GM12878 (cell line): Measurements from ENCODE around the gene TSPYL2. TPM values are rescaled to one million over a fixed set of nuclear protein-coding genes. Genes with fewer than 3 reads are reported as not detected.
A peak's percentile ranks its signal among the peaks of the same experiment; 100 is the strongest.

Source experiments
- ATAC-seq: fragments of 200-7000 bp; cut with Tn5 transposase; 3 replicates; pipeline ENCODE4 v1.9.1; 2020; ENCODE audit warnings: mild to moderate bottlenecking, moderate library complexity
- BruUV-seq: library from RNA; stranded (reverse); fragments of 400-500 nt; replicated peaks from 2 replicates; lab custom pipeline; 2021; lab: Mats Ljungman, UMichigan
- CTCF ChIA-PET: fragments of 300-600 bp; sonication (Branson Sonifier 250); formaldehyde crosslinking; extraction: SDS; loops from one replicate; lab custom pipeline; 2021; ENCODE audit warnings: inconsistent platforms; lab: Yijun Ruan, JAX
- POLR2A ChIA-PET: fragments of 350-600 bp; formaldehyde crosslinking; extraction: SDS; loops from one replicate; lab custom pipeline; 2021; ENCODE audit warnings: inconsistent platforms; lab: Charles Lee
- RAD21 ChIA-PET: fragments of 300-600 bp; sonication (Branson Sonifier 250); formaldehyde crosslinking; loops from one replicate; lab custom pipeline; 2023; ENCODE audit warnings: antibody characterized with exemption; ENCODE audit not compliant: unreplicated experiment; lab: Charles Lee
- SMC1A ChIA-PET: fragments of 300-600 bp; sonication (Branson Sonifier 250); formaldehyde crosslinking; loops from one replicate; lab custom pipeline; 2023; ENCODE audit not compliant: unreplicated experiment, uncharacterized antibody; lab: Charles Lee
- DNase-seq: peaks from one replicate; pipeline ENCODE4 v3.0.0-alpha.2; 2011; ENCODE audit warnings: low read depth, low spot score
- FAIRE-seq: peaks from 3 replicates; lab custom pipeline; 2011; peaks lifted over from hg19 to GRCh38; lab: Jason Lieb, UNC
- H2AFZ ChIP-seq: 2 replicates; pipeline ENCODE4 v1.6.0; 2011; ENCODE audit warnings: low read depth, low read length, control low read depth; ENCODE audit not compliant: control insufficient read depth
- H3K27ac ChIP-seq: 2 replicates; pipeline ENCODE4 v1.5.1; 2011; ENCODE audit warnings: control low read depth; ENCODE audit not compliant: control insufficient read depth, insufficient read depth
- H3K27me3 ChIP-seq, 2 experiments: replicated peaks in 1 of 2; 2 replicates each; pipeline versions ENCODE4 v1.6.0 to v1.6.1; 2011; ENCODE audit warnings: low read length in 1 of 2; ENCODE audit not compliant: control insufficient read depth in 2 of 2, insufficient read depth in 2 of 2
- H3K36me3 ChIP-seq, 2 experiments: 2 replicates each; pipeline ENCODE4 v1.5.1; 2011; ENCODE audit warnings: low read length in 1 of 2; ENCODE audit not compliant: control insufficient read depth in 2 of 2, insufficient read depth in 2 of 2
- H3K4me1 ChIP-seq: 2 replicates; pipeline ENCODE4 v1.6.1; 2011; ENCODE audit warnings: mild to moderate bottlenecking, low read length, moderate library complexity, mixed read lengths; ENCODE audit not compliant: control insufficient read depth, insufficient read depth
- H3K4me2 ChIP-seq: 2 replicates; pipeline ENCODE4 v1.6.0; 2011; ENCODE audit warnings: control low read depth; ENCODE audit not compliant: control insufficient read depth, insufficient read depth
- H3K4me3 ChIP-seq: fragments of 200-600 bp; sonication (generic); 2 replicates; pipeline ENCODE4 v1.5.1; 2016
- H3K79me2 ChIP-seq: 2 replicates; pipeline ENCODE4 v1.6.0; 2011; ENCODE audit warnings: low read length; ENCODE audit not compliant: control insufficient read depth, insufficient read depth
- H3K9ac ChIP-seq: 2 replicates; pipeline ENCODE4 v1.8.0; 2011; ENCODE audit warnings: low read length, control low read depth, mixed read lengths; ENCODE audit not compliant: control insufficient read depth, insufficient read depth
- H3K9me3 ChIP-seq: replicated peaks from 3 replicates; pipeline ENCODE4 v1.5.1; 2011; ENCODE audit warnings: mild to moderate bottlenecking, low read length; ENCODE audit not compliant: control insufficient read depth, insufficient read depth
- H4K20me1 ChIP-seq: 2 replicates; pipeline ENCODE4 v1.6.0; 2011; ENCODE audit not compliant: control insufficient read depth, insufficient read depth
- CREB1 ChIP-seq: IDR thresholded peaks from 2 replicates; pipeline ENCODE4 v1.6.1; 2012; ENCODE audit warnings: low read depth, mild to moderate bottlenecking, inconsistent platforms
- DPF2 ChIP-seq: fragments of 450-650 bp; IDR thresholded peaks from 2 replicates; pipeline ENCODE4 v1.6.1; 2017; ENCODE audit warnings: mild to moderate bottlenecking
- IKZF2 ChIP-seq, 2 experiments: fragments of 450-650 bp; IDR thresholded peaks; 2 replicates each; pipeline ENCODE4 v1.6.1; 2017; ENCODE audit warnings: mild to moderate bottlenecking in 2 of 2, moderate library complexity in 2 of 2
- MXI1 ChIP-seq: fragments of 150-350 bp; IDR thresholded peaks from 2 replicates; pipeline ENCODE4 v1.6.1; 2011; ENCODE audit warnings: low read depth, mild to moderate bottlenecking, inconsistent platforms, low read length, improper control_type of control experiment
- NFYB ChIP-seq: IDR thresholded peaks from 2 replicates; pipeline ENCODE4 v1.6.1; 2011; ENCODE audit warnings: low read depth, mild to moderate bottlenecking, low read length, improper control_type of control experiment, moderate library complexity; ENCODE audit not compliant: insufficient read depth
- NR2F1 ChIP-seq: fragments of 450-650 bp; conservative IDR thresholded peaks from 2 replicates; pipeline ENCODE4 v1.6.1; 2017; ENCODE audit warnings: mild to moderate bottlenecking
- SMAD5 ChIP-seq: IDR thresholded peaks from 2 replicates; pipeline ENCODE4 v1.6.1; 2016; ENCODE audit warnings: antibody characterized with exemption, low read depth
- TAF1 ChIP-seq: IDR thresholded peaks from 2 replicates; pipeline ENCODE4 v1.6.1; 2011; ENCODE audit warnings: mild to moderate bottlenecking, low read depth, low read length, borderline replicate concordance
- ZNF384 ChIP-seq: IDR thresholded peaks from 2 replicates; pipeline ENCODE4 v1.6.1; 2012; ENCODE audit warnings: low read depth, mild to moderate bottlenecking, low read length, improper control_type of control experiment, borderline replicate concordance
- ZNF622 ChIP-seq: fragments of 450-650 bp; IDR thresholded peaks from 2 replicates; pipeline ENCODE4 v1.6.1; 2017; ENCODE audit warnings: mild to moderate bottlenecking, inconsistent platforms
- ZSCAN29 ChIP-seq: fragments of 450-650 bp; IDR thresholded peaks from 2 replicates; pipeline ENCODE4 v1.6.1; 2017; ENCODE audit warnings: mild to moderate bottlenecking, moderate library complexity
- WGBS: methylation state at CpG from one replicate; pipeline ENCODE4 v1.1.6; 2016; ENCODE audit warnings: low lambda C conversion rate; ENCODE audit not compliant: insufficient replicate concordance, insufficient coverage; ENCODE audit errors: missing lambda C conversion rate; 5-methylcytosine and 5-hydroxymethylcytosine counted together
- in situ Hi-C: fragments of 300-500 bp; cut with MboI; formaldehyde crosslinking; loops from 9 replicates; pipeline ENCODE4 v1.14.3; 2018; ENCODE audit warnings: mixed read lengths
- intact Hi-C: fragments of 100-400 bp; cut with micrococcal nuclease; formaldehyde crosslinking; loops from one replicate; pipeline ENCODE4 v1.14.2; 2022; ENCODE audit not compliant: unreplicated experiment
- polyA plus RNA-seq, 11 experiments: library from polyadenylated mRNA; depleted of rRNA in 4 of 11; unstranded in 6 of 11; stranded (reverse) in 5 of 11; fragments of >200 nt; fragmentation: Nextera tagmentation in 4 of 11; fragmentation: Illumina TruSeq in 1 of 11; extraction: Ambion mirVana in 4 of 11; extraction: Trizol in 1 of 11; gene quantifications; 1 replicate in 1 of 11; 2 replicates in 10 of 11; pipeline versions ENCODE4 v1.2.1 to v1.2.3, GENCODE V29; 2011 to 2016; ENCODE audit warnings: inconsistent platforms in 2 of 11, missing spikeins in 2 of 11, low read depth in 1 of 11
- total RNA-seq, 4 experiments: library from RNA; depleted of rRNA in 3 of 4; stranded (reverse); fragments of >200 nt in 3 of 4; fragmentation: Illumina TruSeq in 1 of 4; extraction: Trizol in 1 of 4; gene quantifications; 2 replicates each; pipeline versions ENCODE4 v1.2.1 to v1.2.3, GENCODE V29; 2013 to 2021
- TF ChIP-seq, protein P1 (sequence below): IDR thresholded peaks from 2 replicates; pipeline ENCODE4 v1.6.1; 2011; ENCODE audit warnings: borderline replicate concordance, low read depth, mild to moderate bottlenecking, moderate library complexity, mixed read lengths, low read length; ENCODE audit not compliant: insufficient read depth; ENCODE audit errors: extremely low read length
- TF ChIP-seq, protein P2 (sequence below): fragments of 450-650 bp; IDR thresholded peaks from 2 replicates; pipeline ENCODE4 v1.6.1; 2016; ENCODE audit warnings: mild to moderate bottlenecking
- TF ChIP-seq, protein P3 (sequence below): IDR thresholded peaks from 2 replicates; pipeline ENCODE4 v1.6.1; 2012; ENCODE audit warnings: low read depth, low read length, improper control_type of control experiment
- TF ChIP-seq, protein P4 (sequence below): IDR thresholded peaks from 2 replicates; pipeline ENCODE4 v1.6.1; 2011; ENCODE audit warnings: mild to moderate bottlenecking, low read depth, low read length, moderate library complexity; ENCODE audit not compliant: insufficient replicate concordance
- TF ChIP-seq, protein P5 (sequence below): fragments of 450-650 bp; IDR thresholded peaks from 2 replicates; pipeline ENCODE4 v1.6.1; 2017; ENCODE audit warnings: low read depth, mild to moderate bottlenecking, moderate library complexity

TSPYL2 gene
- total and polyA plus RNA-seq, 10 of the 15 experiments (the other 5 are each of a cell fraction or from before 2014, with no cell fraction given) = 0.53 to 24.6 (median 14.5) TPM

DNA sequence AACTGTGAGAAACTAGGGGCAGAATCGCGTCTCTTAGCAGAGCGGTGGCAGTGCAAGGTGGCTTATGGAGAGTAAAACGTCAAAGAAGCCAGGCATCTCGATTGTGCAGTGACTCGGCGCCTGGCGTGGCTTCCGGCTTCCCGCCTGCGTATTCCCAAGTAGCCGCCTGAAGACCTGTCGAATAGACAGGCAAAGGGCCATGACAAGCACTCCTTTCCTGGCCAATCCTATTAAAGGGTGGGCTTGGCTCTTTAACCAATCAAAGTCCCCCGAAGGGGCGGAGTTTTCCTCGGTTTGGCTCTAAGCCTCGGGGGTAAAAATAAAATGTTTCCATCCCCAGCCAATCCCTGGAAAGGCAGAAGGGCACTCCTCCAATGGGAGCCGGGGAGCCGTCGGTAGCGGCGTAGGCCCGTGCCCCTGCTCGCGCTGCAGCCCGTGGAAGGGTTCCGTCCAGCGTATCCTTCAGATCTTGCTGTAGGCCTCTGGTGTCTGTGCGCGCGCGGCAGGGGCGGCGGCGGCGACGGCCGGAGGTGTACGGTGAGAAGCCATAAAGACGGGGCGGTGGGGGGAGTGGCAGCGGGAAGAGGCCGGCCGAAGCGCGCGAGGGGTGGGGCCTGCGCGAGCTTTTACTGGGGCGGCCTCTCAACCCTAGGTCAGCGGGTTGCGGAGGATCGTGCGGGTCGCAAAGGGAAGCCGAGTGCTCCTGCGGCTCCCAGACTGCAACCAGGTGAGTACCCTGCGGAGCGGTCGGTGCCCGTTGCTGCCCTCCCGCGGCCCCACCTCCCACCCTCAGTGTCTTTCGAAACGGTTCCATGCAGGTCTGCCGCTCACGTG, 11.8 kb downstream of the TSPYL2 start, which contains the start of gene KANTR:
Gene KANTR, plus strand, starts transcription at position 395 of the 834 bp plus-strand sequence. CDS start 30,131 bp downstream, outside the sequence.
- in situ Hi-C loops = no loop called here
- Histone ChIP-seq H3K4me1 (no peaks in the 10 kb centered on the region), H3K9me3 (no peaks in the 10 kb centered on the region), H2AFZ (peak within 1 kb of the TSS; percentile 72), H3K4me3 (peak within 1 kb of the TSS; percentile 71), H3K79me2 (peaks cover 6% of the 10 kb centered on the region), H3K27me3 (no peaks in the 10 kb centered on the region), H3K27ac (peak within 1 kb of the TSS; percentile 45), H3K4me2 (peak within 1 kb of the TSS; percentile 91), H4K20me1 (no peaks in the 10 kb centered on the region), H3K9ac (peak within 1 kb of the TSS; percentile 67), H3K36me3 (no peaks in the 10 kb centered on the region)
- peak; percentile 92 for ATAC-seq
- CTCF ChIA-PET = interaction anchor here (0.6 to 1.7 kb wide), 3 partner anchors 9 to 23 kb away, joined by 3 to 8 read pairs (median 3); no protein-coding TSS in a partner anchor
- POLR2A ChIA-PET = interaction anchor here (1.7 kb wide), 1 partner anchor 12 kb away, joined by 5 read pairs; the partner anchor contains the start of gene TSPYL2
- intact Hi-C loops = loop anchor here (1.0 kb wide), 2 partner anchors 12 to 23 kb away; partner anchors contain the start of gene TSPYL2
- WGBS = 33% methylated on average over 67 of the region's 67 CpGs
- peak; percentile 73 for DNase-seq
- BruUV-seq = no TSS peak
- SMC1A ChIA-PET = interaction anchor here (1.2 to 1.3 kb wide), 2 partner anchors 19 to 22 kb away, joined by 3 to 5 read pairs; no protein-coding TSS in a partner anchor
- RAD21 ChIA-PET = interaction anchor here (1.0 kb wide), 2 partner anchors 12 to 21 kb away, joined by 3 to 4 read pairs; no protein-coding TSS in a partner anchor
- peak; percentile 72 for FAIRE-seq
- TF ChIP-seq, protein P1, sequence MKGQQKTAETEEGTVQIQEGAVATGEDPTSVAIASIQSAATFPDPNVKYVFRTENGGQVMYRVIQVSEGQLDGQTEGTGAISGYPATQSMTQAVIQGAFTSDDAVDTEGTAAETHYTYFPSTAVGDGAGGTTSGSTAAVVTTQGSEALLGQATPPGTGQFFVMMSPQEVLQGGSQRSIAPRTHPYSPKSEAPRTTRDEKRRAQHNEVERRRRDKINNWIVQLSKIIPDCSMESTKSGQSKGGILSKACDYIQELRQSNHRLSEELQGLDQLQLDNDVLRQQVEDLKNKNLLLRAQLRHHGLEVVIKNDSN = peak; percentile 78
- TF ChIP-seq ZSCAN29 = no peak
- TF ChIP-seq IKZF2 (IDR thresholded peaks at IDR 0.05) = peak in 1 of 2 experiments; percentile 42; a peak in 1 of 4 replicates
- no peak for TF ChIP-seq ZNF384
- peak; percentile 68 for TF ChIP-seq NR2F1
- TF ChIP-seq, protein P2, sequence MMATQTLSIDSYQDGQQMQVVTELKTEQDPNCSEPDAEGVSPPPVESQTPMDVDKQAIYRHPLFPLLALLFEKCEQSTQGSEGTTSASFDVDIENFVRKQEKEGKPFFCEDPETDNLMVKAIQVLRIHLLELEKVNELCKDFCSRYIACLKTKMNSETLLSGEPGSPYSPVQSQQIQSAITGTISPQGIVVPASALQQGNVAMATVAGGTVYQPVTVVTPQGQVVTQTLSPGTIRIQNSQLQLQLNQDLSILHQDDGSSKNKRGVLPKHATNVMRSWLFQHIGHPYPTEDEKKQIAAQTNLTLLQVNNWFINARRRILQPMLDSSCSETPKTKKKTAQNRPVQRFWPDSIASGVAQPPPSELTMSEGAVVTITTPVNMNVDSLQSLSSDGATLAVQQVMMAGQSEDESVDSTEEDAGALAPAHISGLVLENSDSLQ = peak; percentile 86
- peak; percentile 86 for TF ChIP-seq NFYB
- TF ChIP-seq, protein P3, sequence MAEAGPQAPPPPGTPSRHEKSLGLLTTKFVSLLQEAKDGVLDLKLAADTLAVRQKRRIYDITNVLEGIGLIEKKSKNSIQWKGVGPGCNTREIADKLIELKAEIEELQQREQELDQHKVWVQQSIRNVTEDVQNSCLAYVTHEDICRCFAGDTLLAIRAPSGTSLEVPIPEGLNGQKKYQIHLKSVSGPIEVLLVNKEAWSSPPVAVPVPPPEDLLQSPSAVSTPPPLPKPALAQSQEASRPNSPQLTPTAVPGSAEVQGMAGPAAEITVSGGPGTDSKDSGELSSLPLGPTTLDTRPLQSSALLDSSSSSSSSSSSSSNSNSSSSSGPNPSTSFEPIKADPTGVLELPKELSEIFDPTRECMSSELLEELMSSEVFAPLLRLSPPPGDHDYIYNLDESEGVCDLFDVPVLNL = peak; percentile 71
- TF ChIP-seq, protein P4, sequence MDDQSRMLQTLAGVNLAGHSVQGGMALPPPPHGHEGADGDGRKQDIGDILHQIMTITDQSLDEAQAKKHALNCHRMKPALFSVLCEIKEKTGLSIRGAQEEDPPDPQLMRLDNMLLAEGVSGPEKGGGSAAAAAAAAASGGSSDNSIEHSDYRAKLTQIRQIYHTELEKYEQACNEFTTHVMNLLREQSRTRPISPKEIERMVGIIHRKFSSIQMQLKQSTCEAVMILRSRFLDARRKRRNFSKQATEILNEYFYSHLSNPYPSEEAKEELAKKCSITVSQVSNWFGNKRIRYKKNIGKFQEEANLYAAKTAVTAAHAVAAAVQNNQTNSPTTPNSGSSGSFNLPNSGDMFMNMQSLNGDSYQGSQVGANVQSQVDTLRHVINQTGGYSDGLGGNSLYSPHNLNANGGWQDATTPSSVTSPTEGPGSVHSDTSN = peak; percentile 11
- no peak for TF ChIP-seq DPF2
- 0 out of 2 replicates have a peak, but pooled peaks have one; percentile 39 for TF ChIP-seq MXI1
- TF ChIP-seq SMAD5 = no peak
- TF ChIP-seq, protein P5, sequence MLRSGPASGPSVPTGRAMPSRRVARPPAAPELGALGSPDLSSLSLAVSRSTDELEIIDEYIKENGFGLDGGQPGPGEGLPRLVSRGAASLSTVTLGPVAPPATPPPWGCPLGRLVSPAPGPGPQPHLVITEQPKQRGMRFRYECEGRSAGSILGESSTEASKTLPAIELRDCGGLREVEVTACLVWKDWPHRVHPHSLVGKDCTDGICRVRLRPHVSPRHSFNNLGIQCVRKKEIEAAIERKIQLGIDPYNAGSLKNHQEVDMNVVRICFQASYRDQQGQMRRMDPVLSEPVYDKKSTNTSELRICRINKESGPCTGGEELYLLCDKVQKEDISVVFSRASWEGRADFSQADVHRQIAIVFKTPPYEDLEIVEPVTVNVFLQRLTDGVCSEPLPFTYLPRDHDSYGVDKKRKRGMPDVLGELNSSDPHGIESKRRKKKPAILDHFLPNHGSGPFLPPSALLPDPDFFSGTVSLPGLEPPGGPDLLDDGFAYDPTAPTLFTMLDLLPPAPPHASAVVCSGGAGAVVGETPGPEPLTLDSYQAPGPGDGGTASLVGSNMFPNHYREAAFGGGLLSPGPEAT = peak; percentile 12; the same call in 1 of the 2 replicates
- TF ChIP-seq ZNF622 = no peak
- TF ChIP-seq CREB1 = peak; percentile 34; the same call in 1 of the 2 replicates
- TF ChIP-seq TAF1 = peak; percentile 15; the same call in 1 of the 2 replicates
